Measurements from ENCODE around the gene FMR1NB.

The FMR1NB gene

DNA sequence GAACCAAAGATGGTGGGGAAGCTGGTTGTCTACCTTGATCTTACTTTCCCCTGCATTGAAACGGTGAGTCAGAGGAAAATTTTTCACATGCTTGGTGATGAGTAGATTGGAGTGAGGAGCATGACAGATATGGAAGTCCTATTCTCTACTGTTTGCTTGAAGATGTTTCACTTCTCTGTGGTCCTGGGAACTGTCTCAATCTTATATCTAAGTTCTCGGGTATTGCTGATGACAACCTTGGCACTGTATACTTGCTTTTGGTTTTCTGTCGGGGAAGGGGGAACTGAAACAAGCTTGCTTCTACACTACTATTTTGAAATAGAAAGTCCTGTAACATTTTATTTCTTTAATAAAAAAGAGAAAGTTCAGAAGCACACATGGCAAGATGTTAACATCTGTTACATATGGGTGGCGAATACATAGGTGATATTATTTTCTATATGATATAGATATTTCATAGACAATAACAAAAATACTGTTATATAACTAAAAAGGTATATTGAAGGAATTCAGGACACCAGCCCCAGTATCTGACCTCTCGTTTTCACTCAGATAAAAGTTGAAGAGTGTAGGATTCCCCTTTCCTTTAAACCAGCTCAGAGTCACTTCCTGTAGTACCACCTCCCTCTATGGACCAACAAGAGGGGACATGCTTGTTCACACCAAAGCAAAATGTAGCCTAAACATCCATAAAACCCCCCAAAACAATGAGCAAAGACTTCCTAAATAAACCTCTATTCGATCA is 88.8 kb downstream of the FMR1NB start:
- no peak for DNase-seq (ENCODE audit: extremely low read depth, low read depth)
- TF ChIP-seq, protein P1, sequence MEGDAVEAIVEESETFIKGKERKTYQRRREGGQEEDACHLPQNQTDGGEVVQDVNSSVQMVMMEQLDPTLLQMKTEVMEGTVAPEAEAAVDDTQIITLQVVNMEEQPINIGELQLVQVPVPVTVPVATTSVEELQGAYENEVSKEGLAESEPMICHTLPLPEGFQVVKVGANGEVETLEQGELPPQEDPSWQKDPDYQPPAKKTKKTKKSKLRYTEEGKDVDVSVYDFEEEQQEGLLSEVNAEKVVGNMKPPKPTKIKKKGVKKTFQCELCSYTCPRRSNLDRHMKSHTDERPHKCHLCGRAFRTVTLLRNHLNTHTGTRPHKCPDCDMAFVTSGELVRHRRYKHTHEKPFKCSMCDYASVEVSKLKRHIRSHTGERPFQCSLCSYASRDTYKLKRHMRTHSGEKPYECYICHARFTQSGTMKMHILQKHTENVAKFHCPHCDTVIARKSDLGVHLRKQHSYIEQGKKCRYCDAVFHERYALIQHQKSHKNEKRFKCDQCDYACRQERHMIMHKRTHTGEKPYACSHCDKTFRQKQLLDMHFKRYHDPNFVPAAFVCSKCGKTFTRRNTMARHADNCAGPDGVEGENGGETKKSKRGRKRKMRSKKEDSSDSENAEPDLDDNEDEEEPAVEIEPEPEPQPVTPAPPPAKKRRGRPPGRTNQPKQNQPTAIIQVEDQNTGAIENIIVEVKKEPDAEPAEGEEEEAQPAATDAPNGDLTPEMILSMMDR (IDR thresholded peaks at IDR 0.05; ENCODE audit: low read depth, low read length) = no peak

DNA sequence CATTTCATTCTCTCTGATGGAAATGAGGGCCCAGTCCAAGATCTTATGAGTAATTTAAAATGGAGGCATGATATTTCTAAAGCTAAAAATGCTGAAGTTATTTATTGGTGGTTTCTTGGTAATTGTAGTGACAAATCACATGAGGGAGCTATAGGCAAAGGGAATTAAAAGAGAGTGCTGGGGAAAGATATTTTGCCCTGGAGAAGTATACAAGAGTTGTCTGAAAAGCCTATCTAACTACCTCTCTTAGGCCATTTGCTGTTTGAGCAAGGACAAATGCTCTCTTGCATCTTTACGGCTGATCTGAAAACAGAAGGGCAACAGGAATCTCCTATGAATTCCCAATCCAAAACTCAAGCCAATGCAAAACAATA is 89.4 kb downstream of the FMR1NB start:
- TF ChIP-seq, protein P1 (IDR thresholded peaks at IDR 0.05; ENCODE audit: low read depth, low read length) = no peak

More for the DNA sequence above, 89.4 kb downstream of the FMR1NB start:
- no peak for DNase-seq (ENCODE audit: extremely low read depth, low read depth)

Measured in AG09319 (cell line).